Measurements from ENCODE around the gene CHPF2.

DNA sequence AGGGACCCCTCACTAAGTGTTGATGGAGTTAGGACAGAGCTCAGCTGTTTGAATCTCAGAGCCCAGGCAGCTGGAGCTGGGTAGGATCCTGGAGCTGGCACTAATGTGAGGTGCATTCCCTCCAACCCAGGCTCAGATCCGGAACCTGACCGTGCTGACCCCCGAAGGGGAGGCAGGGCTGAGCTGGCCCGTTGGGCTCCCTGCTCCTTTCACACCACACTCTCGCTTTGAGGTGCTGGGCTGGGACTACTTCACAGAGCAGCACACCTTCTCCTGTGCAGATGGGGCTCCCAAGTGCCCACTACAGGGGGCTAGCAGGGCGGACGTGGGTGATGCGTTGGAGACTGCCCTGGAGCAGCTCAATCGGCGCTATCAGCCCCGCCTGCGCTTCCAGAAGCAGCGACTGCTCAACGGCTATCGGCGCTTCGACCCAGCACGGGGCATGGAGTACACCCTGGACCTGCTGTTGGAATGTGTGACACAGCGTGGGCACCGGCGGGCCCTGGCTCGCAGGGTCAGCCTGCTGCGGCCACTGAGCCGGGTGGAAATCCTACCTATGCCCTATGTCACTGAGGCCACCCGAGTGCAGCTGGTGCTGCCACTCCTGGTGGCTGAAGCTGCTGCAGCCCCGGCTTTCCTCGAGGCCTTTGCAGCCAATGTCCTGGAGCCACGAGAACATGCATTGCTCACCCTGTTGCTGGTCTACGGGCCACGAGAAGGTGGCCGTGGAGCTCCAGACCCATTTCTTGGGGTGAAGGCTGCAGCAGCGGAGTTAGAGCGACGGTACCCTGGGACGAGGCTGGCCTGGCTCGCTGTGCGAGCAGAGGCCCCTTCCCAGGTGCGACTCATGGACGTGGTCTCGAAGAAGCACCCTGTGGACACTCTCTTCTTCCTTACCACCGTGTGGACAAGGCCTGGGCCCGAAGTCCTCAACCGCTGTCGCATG lies 5.2 kb downstream of the CHPF2 start:
- no peak for TF ChIP-seq POLR2AphosphoS5 (IDR thresholded peaks at IDR 0.05)
- TF ChIP-seq, protein P1, sequence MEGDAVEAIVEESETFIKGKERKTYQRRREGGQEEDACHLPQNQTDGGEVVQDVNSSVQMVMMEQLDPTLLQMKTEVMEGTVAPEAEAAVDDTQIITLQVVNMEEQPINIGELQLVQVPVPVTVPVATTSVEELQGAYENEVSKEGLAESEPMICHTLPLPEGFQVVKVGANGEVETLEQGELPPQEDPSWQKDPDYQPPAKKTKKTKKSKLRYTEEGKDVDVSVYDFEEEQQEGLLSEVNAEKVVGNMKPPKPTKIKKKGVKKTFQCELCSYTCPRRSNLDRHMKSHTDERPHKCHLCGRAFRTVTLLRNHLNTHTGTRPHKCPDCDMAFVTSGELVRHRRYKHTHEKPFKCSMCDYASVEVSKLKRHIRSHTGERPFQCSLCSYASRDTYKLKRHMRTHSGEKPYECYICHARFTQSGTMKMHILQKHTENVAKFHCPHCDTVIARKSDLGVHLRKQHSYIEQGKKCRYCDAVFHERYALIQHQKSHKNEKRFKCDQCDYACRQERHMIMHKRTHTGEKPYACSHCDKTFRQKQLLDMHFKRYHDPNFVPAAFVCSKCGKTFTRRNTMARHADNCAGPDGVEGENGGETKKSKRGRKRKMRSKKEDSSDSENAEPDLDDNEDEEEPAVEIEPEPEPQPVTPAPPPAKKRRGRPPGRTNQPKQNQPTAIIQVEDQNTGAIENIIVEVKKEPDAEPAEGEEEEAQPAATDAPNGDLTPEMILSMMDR (IDR thresholded peaks at IDR 0.05): no peak
- TF ChIP-seq POLR2A (IDR thresholded peaks at IDR 0.05): no peak

Measured in prostate gland (tissue), 2 donors.